HepG2 (cell line): ENCODE data around the gene FOXD1. TPM values are rescaled to one million over a fixed set of nuclear protein-coding genes. Genes with fewer than 3 reads are reported as not detected.
"Not testable (repeated sequence)": the region's sequence is repeated elsewhere in the genome, so short reads cannot be mapped to it uniquely, and the experiment has no call there.

Experiments
- ATAC-seq: fragments of 200-7000 bp; cut with Tn5 transposase; 3 replicates; pipeline ENCODE4 v1.9.1; 2020; ENCODE audit warnings: mild to moderate bottlenecking, moderate library complexity
- BruUV-seq: library from RNA; stranded (reverse); fragments of 400-500 nt; replicated peaks from 2 replicates; lab custom pipeline; 2021; lab: Mats Ljungman, UMichigan
- CTCF ChIA-PET: fragments of 300-600 bp; formaldehyde crosslinking; extraction: SDS; loops from one replicate; lab custom pipeline; 2021; ENCODE audit warnings: low total read pairs, inconsistent platforms, low intra/inter-chr PET ratio; lab: Yijun Ruan, JAX
- POLR2A ChIA-PET: fragments of 350-600 bp; sonication (Branson Sonifier 250); formaldehyde crosslinking; loops from one replicate; lab custom pipeline; 2020; ENCODE audit warnings: antibody characterized with exemption, inconsistent platforms; lab: Yijun Ruan, JAX
- DNase-seq: peaks from one replicate; pipeline ENCODE4 v3.0.0-alpha.2; 2015; ENCODE audit warnings: low spot score
- FAIRE-seq: peaks from 3 replicates; lab custom pipeline; 2011; peaks lifted over from hg19 to GRCh38; lab: Jason Lieb, UNC
- H2AFZ ChIP-seq: one replicate; pipeline ENCODE4 v1.6.1; 2011; ENCODE audit warnings: low read length, inconsistent platforms
- H3K27ac ChIP-seq: fragments of 300-600 bp; 3 replicates; pipeline ENCODE4 v1.8.0; 2011; ENCODE audit warnings: mixed run types, mild to moderate bottlenecking, mixed read lengths, low read length, inconsistent platforms; ENCODE audit not compliant: insufficient read depth; ENCODE audit errors: extremely low read length
- H3K27me3 ChIP-seq, 2 experiments: fragments of 200-600 bp in 1 of 2; 2 replicates in 1 of 2; 3 replicates in 1 of 2; pipeline versions ENCODE4 v1.6.0 to v1.8.0; 2011; ENCODE audit warnings: low read length in 2 of 2, mild to moderate bottlenecking in 2 of 2, moderate library complexity in 2 of 2, inconsistent platforms in 1 of 2; ENCODE audit not compliant: insufficient read depth in 2 of 2, control insufficient read depth in 1 of 2
- H3K36me3 ChIP-seq, 2 experiments: fragments of 200-600 bp in 1 of 2; replicated peaks in 1 of 2; 2 replicates in 1 of 2; 3 replicates in 1 of 2; pipeline versions ENCODE4 v1.5.1 to v1.8.0; 2011; ENCODE audit warnings: low read length in 2 of 2, inconsistent platforms in 1 of 2; ENCODE audit not compliant: insufficient read depth in 2 of 2, control insufficient read depth in 1 of 2
- H3K4me1 ChIP-seq: 2 replicates; pipeline ENCODE4 v1.5.1; 2012; ENCODE audit warnings: low read length, inconsistent platforms; ENCODE audit not compliant: insufficient read depth
- H3K4me2 ChIP-seq: 2 replicates; pipeline ENCODE4 v1.6.0; 2011; ENCODE audit warnings: low read depth, low read length, inconsistent platforms
- H3K4me3 ChIP-seq, 3 experiments: fragments of 200-600 bp in 1 of 3; sonication (generic), shearing (Covaris generic) in 1 of 3; replicated peaks in 1 of 3; 2 replicates each; pipeline ENCODE4 v1.5.1; 2011 to 2016; ENCODE audit warnings: low read length in 3 of 3, inconsistent platforms in 2 of 3, low read depth in 2 of 3, mild to moderate bottlenecking in 2 of 3, control low read depth in 1 of 3, mixed read lengths in 1 of 3; ENCODE audit not compliant: insufficient read depth in 1 of 3
- H3K79me2 ChIP-seq: one replicate; pipeline ENCODE4 v1.6.1; 2011; ENCODE audit warnings: low read length, inconsistent platforms; ENCODE audit not compliant: insufficient read depth
- H3K9ac ChIP-seq: 2 replicates; pipeline ENCODE4 v1.6.0; 2011; ENCODE audit warnings: mild to moderate bottlenecking, low read depth, low read length, inconsistent platforms; ENCODE audit not compliant: insufficient read depth
- H3K9me3 ChIP-seq: 2 replicates; pipeline ENCODE4 v1.5.1; 2012; ENCODE audit warnings: mild to moderate bottlenecking, low read length
- H4K20me1 ChIP-seq: 2 replicates; pipeline ENCODE4 v1.6.0; 2011; ENCODE audit warnings: inconsistent platforms, mild to moderate bottlenecking, low read length, moderate library complexity; ENCODE audit not compliant: insufficient read depth
- KLF15 ChIP-seq: sonication (generic); formaldehyde crosslinking; IDR thresholded peaks from 2 replicates; pipeline ENCODE4 v1.8.1; 2023; ENCODE audit warnings: borderline replicate concordance, mild to moderate bottlenecking, inconsistent platforms, missing genetic modification reagents, mixed read lengths
- ZNF567 ChIP-seq: sonication (generic); formaldehyde crosslinking; IDR thresholded peaks from 2 replicates; pipeline ENCODE4 v1.8.1; 2023; ENCODE audit warnings: mild to moderate bottlenecking, missing genetic modification reagents, borderline replicate concordance
- ZNF570 ChIP-seq: sonication (generic); formaldehyde crosslinking; IDR thresholded peaks from 2 replicates; pipeline ENCODE4 v1.4.0; 2020; ENCODE audit warnings: mild to moderate bottlenecking, missing genetic modification reagents, borderline replicate concordance
- WGBS: methylation state at CpG from one replicate; pipeline ENCODE4 v1.1.6; 2017; ENCODE audit warnings: low lambda C conversion rate; 5-methylcytosine and 5-hydroxymethylcytosine counted together
- in situ Hi-C: cut with HindIII; loops from 2 replicates; pipeline ENCODE4 v1.10.0; 2017; ENCODE audit warnings: low pct_unique_long_range_greater_than_20kb; ENCODE audit not compliant: extremely low pct_ligation_motif_present
- intact Hi-C: fragments of 100-400 bp; cut with micrococcal nuclease; formaldehyde crosslinking; loops from one replicate; pipeline ENCODE4 v1.10.0; 2022; ENCODE audit not compliant: unreplicated experiment
- polyA plus RNA-seq, 8 experiments: library from polyadenylated mRNA; depleted of rRNA in 3 of 8; stranded (reverse) in 7 of 8; unstranded in 1 of 8; fragments of >200 nt; fragmentation: Illumina TruSeq in 4 of 8; extraction: Trizol in 4 of 8; gene quantifications; 2 replicates each; pipeline versions ENCODE4 v1.2.1 to v1.2.3, GENCODE V29; 2011 to 2016; ENCODE audit warnings: low read depth in 4 of 8, missing spikeins in 1 of 8, mixed read lengths in 1 of 8; ENCODE audit not compliant: insufficient read depth in 1 of 8
- total RNA-seq, 5 experiments: library from RNA; depleted of rRNA; stranded (reverse); fragments of >200 nt; fragmentation: Illumina TruSeq; extraction: Trizol; gene quantifications; 2 replicates each; pipeline ENCODE4 v1.2.3, GENCODE V29; 2016; ENCODE audit warnings: low read depth in 1 of 5
- TF ChIP-seq, protein P1 (sequence below): sonication (generic); formaldehyde crosslinking; IDR thresholded peaks from 2 replicates; pipeline ENCODE4 v1.5.0; 2020; ENCODE audit warnings: mild to moderate bottlenecking, missing genetic modification reagents, borderline replicate concordance
- TF ChIP-seq, protein P2 (sequence below): sonication (generic); formaldehyde crosslinking; IDR thresholded peaks from 2 replicates; pipeline ENCODE4 v1.9.0; 2021; ENCODE audit warnings: missing genetic modification reagents, mild to moderate bottlenecking, borderline replicate concordance
- TF ChIP-seq, protein P3 (sequence below): sonication (generic); formaldehyde crosslinking; IDR thresholded peaks from 2 replicates; pipeline ENCODE4 v1.5.1; 2020; ENCODE audit warnings: mild to moderate bottlenecking, missing genetic modification reagents, moderate library complexity

Gene FOXD1
- total and polyA plus RNA-seq, 2 of the 13 experiments (the other 11 are each of a cell fraction or from before 2014, with no cell fraction given) = 0.04 to 0.05 TPM

DNA sequence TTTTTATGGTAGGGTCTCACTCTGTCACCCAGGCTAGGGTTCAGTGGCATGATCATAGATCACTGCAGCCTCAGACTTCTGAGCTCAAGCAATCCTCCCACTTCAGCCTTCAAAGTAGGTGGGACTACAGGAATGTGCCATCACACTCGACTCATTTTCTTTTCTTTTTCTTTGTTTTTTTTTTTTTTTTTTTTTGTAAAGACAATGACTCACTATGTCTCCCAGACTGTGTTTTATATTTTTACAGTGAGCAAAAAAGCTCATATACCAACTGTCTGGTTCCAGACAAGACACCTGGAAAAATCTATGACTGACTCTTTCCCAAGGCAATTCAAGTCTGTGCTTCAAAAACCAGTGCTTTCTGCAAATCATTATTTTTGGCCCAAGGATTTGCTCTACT is 10.8 kb upstream of the FOXD1 start:
- TF ChIP-seq, protein P1, sequence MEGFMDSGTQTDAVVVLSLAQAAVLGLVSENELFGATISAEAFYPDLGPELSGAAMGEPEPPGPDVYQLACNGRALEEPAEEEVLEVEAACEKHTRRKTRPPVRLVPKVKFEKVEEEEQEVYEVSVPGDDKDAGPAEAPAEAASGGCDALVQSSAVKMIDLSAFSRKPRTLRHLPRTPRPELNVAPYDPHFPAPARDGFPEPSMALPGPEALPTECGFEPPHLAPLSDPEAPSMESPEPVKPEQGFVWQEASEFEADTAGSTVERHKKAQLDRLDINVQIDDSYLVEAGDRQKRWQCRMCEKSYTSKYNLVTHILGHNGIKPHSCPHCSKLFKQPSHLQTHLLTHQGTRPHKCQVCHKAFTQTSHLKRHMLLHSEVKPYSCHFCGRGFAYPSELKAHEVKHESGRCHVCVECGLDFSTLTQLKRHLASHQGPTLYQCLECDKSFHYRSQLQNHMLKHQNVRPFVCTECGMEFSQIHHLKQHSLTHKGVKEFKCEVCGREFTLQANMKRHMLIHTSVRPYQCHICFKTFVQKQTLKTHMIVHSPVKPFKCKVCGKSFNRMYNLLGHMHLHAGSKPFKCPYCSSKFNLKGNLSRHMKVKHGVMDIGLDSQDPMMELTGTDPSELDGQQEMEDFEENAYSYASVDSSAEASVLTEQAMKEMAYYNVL = no peak
- TF ChIP-seq ZNF567 = no peak
- TF ChIP-seq, protein P2, sequence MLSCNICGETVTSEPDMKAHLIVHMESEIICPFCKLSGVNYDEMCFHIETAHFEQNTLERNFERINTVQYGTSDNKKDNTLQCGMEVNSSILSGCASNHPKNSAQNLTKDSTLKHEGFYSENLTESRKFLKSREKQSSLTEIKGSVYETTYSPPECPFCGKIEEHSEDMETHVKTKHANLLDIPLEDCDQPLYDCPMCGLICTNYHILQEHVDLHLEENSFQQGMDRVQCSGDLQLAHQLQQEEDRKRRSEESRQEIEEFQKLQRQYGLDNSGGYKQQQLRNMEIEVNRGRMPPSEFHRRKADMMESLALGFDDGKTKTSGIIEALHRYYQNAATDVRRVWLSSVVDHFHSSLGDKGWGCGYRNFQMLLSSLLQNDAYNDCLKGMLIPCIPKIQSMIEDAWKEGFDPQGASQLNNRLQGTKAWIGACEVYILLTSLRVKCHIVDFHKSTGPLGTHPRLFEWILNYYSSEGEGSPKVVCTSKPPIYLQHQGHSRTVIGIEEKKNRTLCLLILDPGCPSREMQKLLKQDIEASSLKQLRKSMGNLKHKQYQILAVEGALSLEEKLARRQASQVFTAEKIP (CRISPR knock-in tag) = no peak
- no peak for TF ChIP-seq KLF15
- TF ChIP-seq, protein P3, sequence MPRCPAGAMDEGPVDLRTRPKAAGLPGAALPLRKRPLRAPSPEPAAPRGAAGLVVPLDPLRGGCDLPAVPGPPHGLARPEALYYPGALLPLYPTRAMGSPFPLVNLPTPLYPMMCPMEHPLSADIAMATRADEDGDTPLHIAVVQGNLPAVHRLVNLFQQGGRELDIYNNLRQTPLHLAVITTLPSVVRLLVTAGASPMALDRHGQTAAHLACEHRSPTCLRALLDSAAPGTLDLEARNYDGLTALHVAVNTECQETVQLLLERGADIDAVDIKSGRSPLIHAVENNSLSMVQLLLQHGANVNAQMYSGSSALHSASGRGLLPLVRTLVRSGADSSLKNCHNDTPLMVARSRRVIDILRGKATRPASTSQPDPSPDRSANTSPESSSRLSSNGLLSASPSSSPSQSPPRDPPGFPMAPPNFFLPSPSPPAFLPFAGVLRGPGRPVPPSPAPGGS (CRISPR knock-in tag) = no peak
- no peak for TF ChIP-seq ZNF570
- TF ChIP-seq, all 625 proteins: peak for 0
- H3K9ac ChIP-seq = no peak overlapping the region
- no peaks in the 10 kb centered on the region for H3K36me3 ChIP-seq
- in situ Hi-C loops (no loop called here), intact Hi-C loops (no loop called here)
- no peak overlapping the region for H3K27ac ChIP-seq
- no peaks in the 10 kb centered on the region for H4K20me1 ChIP-seq
- H3K9me3 ChIP-seq = no peaks in the 10 kb centered on the region
- H3K4me2 ChIP-seq = no peak overlapping the region
- no TSS peak for BruUV-seq
- POLR2A ChIA-PET = no interaction called here
- CTCF ChIA-PET = no interaction called here
- 0% methylated on average over 1 of the region's 1 CpG for WGBS
- no peaks in the 10 kb centered on the region for H3K4me1 ChIP-seq
- DNase-seq (no peak), FAIRE-seq (no peak), ATAC-seq (no peak)
- H3K27me3 ChIP-seq = peaks cover under 1 to 37% of the 10 kb centered on the region in 2 experiments; a peak in 3 of 5 replicates
- no peak overlapping the region for H2AFZ ChIP-seq
- H3K4me3 ChIP-seq = no peak overlapping the region
- H3K79me2 ChIP-seq = no peaks in the 10 kb centered on the region

DNA sequence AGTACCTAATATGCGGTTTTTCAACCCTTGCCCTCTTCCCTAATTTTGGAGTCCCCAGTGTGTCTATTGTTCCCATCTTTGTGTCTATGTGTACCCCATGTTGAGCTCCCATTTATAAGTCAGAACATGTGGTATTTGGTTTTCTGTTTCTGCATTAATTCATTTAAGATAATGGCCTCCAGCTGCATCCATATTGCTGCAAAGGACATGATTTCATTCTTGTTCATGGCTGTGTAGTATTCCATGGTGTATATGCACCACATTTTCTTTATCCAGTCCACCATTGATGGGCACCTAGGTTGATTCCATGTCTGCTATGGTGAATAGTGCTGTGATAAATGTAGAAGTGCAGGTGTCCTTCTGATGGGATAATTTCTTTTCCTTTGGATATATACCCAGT is 7.9 kb upstream of the FOXD1 start:
- H3K36me3 ChIP-seq, BruUV-seq, ATAC-seq, H3K4me3 ChIP-seq, H2AFZ ChIP-seq, POLR2A ChIA-PET, H3K27ac ChIP-seq, H3K9ac ChIP-seq, H4K20me1 ChIP-seq, in situ Hi-C loops, DNase-seq, CTCF ChIA-PET, H3K4me2 ChIP-seq, FAIRE-seq, intact Hi-C loops, H3K79me2 ChIP-seq, H3K9me3 ChIP-seq, H3K4me1 ChIP-seq: not testable (repeated sequence)
- H3K27me3 ChIP-seq = peaks cover 4 to 48% of the 10 kb centered on the region in 2 experiments
- WGBS = 0% methylated on average over 1 of the region's 1 CpG
